WERI-Rb-1 (cell line): Measurements from ENCODE around the gene PRICKLE2.
A peak's percentile ranks its signal among the peaks of the same experiment; 100 is the strongest.

Source experiments
- DNase-seq: peaks from one replicate; pipeline ENCODE4 v3.0.0-alpha.2; 2020
- H3K27ac ChIP-seq: fragments of 250-450 bp; sonication (Bioruptor Pico); 2 replicates; pipeline ENCODE4 v1.5.1; 2020; ENCODE audit warnings: mild to moderate bottlenecking, moderate library complexity
- H3K27me3 ChIP-seq: fragments of 250-450 bp; sonication (Bioruptor Pico); 2 replicates; pipeline ENCODE4 v1.5.1; 2021; ENCODE audit warnings: mild to moderate bottlenecking, low read depth, moderate library complexity; ENCODE audit not compliant: insufficient read depth, severe bottlenecking
- H3K36me3 ChIP-seq: fragments of 250-450 bp; sonication (Bioruptor Pico); 2 replicates; pipeline ENCODE4 v1.5.1; 2020; ENCODE audit warnings: mild to moderate bottlenecking, moderate library complexity
- H3K4me3 ChIP-seq: 2 replicates; pipeline ENCODE4 v1.5.1; 2011; ENCODE audit warnings: low read depth, mild to moderate bottlenecking, control low read depth, low read length
- H3K9me3 ChIP-seq: fragments of 250-450 bp; sonication (Bioruptor Pico); 2 replicates; pipeline ENCODE4 v1.5.1; 2021; ENCODE audit warnings: mild to moderate bottlenecking, moderate library complexity; ENCODE audit not compliant: severe bottlenecking
- TF ChIP-seq, protein P1 (sequence below): IDR thresholded peaks from 2 replicates; pipeline ENCODE4 v1.5.1; 2011; ENCODE audit warnings: low read depth, mild to moderate bottlenecking, control low read depth, inconsistent platforms, low read length

Gene PRICKLE2

DNA sequence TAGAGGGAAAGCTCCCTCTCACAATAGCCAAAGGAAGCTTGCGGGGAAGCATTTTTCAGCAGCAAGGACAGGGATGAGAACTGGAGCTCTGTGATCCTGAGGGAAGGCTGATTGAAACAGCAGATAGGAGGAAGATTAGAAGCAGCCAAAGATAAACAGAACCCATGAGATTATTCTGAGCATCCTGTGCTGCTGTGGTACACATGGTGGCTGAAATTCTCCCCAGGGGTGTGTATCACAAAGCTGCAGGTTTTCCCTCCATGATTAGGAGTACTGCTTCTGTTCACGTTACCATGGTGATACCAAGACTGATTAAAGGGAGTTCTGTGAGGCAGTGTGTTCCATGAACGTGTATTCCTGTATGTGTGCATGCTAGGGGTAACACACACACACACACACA lies 171.7 kb downstream of the PRICKLE2 start:
- Histone ChIP-seq H3K4me3 (no peak overlapping the region), H3K36me3 (no peaks in the 10 kb centered on the region), H3K27me3 (no peaks in the 10 kb centered on the region), H3K27ac (no peak overlapping the region), H3K9me3 (no peaks in the 10 kb centered on the region)
- peak; percentile 16 for DNase-seq
- TF ChIP-seq, protein P1, sequence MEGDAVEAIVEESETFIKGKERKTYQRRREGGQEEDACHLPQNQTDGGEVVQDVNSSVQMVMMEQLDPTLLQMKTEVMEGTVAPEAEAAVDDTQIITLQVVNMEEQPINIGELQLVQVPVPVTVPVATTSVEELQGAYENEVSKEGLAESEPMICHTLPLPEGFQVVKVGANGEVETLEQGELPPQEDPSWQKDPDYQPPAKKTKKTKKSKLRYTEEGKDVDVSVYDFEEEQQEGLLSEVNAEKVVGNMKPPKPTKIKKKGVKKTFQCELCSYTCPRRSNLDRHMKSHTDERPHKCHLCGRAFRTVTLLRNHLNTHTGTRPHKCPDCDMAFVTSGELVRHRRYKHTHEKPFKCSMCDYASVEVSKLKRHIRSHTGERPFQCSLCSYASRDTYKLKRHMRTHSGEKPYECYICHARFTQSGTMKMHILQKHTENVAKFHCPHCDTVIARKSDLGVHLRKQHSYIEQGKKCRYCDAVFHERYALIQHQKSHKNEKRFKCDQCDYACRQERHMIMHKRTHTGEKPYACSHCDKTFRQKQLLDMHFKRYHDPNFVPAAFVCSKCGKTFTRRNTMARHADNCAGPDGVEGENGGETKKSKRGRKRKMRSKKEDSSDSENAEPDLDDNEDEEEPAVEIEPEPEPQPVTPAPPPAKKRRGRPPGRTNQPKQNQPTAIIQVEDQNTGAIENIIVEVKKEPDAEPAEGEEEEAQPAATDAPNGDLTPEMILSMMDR = no peak

DNA sequence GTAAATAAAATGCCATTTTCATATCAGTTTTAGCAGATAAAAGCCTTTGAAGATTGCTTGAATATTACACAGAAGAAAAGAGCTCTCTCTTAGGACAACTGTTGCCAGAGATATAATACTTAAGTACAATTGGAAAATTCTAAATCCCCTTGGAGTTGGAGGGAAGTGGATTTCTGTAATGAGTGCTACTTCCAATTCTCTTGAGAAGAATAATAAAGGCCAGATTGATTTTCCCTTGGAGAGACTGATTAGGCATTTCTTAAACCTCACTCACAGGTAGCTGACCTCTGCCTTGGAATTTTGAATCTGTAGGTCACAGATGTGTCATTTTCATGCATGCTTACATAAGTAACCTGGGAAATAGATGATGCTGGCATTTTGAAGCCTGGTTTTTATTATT lies 172.1 kb downstream of the PRICKLE2 start:
- no peaks in the 10 kb centered on the region for H3K9me3 ChIP-seq
- H3K27ac ChIP-seq = no peak overlapping the region
- H3K27me3 ChIP-seq = no peaks in the 10 kb centered on the region
- no peaks in the 10 kb centered on the region for H3K36me3 ChIP-seq
- TF ChIP-seq, protein P1 = no peak
- H3K4me3 ChIP-seq = no peak overlapping the region
- DNase-seq = no peak

DNA sequence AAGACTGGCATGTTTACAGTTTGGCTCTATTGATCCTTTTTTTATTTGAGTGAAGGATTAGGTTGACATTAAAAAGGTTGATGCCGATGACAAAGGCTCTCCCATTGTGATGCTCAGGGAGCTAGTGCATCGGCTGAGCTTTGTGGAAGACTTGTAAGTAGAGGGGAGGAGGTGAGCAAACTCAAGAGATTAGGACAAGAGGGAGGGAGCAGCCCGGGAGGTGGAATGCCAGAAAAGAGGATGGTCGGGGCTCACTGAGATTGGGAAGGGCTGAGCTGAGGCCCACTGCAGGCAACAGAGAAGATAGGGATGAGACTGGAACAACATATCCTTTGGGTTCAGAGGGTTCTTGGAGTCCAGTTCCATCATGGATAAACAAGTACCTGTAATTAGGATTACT lies 175.4 kb downstream of the PRICKLE2 start:
- TF ChIP-seq, protein P1 = no peak
- Histone ChIP-seq H3K27me3 (no peaks in the 10 kb centered on the region), H3K27ac (no peak overlapping the region), H3K36me3 (no peaks in the 10 kb centered on the region), H3K9me3 (no peaks in the 10 kb centered on the region), H3K4me3 (no peak overlapping the region)
- DNase-seq = no peak

DNA sequence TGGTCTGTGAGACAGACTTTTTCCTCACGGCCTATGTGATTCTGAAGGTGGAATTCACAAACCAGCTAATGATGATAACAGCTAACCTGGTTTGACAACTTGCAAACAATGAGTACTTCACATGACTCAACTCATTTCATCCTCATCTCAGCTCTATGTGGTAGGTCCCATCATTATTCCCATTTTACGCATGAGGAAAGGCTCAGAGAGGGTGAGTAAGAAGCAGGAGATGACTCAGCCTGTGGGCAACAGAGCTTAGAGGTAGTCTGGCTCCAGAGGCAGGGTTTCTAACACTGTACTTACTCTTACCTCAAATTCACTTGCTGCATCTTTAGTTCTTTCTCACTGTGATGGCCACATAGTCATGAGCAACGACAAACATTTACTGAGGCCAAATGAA lies 176.1 kb downstream of the PRICKLE2 start:
- Histone ChIP-seq H3K9me3 (no peaks in the 10 kb centered on the region), H3K4me3 (no peak overlapping the region), H3K36me3 (no peaks in the 10 kb centered on the region), H3K27ac (no peak overlapping the region), H3K27me3 (no peaks in the 10 kb centered on the region)
- DNase-seq = no peak
- TF ChIP-seq, protein P1 = no peak

DNA sequence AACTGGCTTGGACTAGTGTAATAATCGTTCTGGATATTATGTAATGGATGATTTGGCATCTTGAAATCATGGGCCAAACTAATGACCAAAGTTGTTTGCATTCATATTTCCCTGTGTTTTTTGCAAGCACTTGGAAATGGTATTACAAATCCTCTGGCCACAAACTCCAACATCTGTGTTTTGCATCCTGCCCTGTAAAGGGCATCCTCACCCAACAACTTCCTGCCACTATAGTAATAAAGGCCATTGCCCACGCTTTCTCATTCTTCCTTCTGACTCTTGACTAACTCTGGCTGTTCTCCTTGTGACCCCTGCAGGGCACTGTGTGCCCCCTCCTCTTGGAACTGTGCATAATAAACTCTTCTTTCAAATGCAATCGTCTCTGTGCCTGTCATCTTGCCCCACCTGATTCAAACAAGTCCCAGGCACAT lies 176.6 kb downstream of the PRICKLE2 start:
- DNase-seq = no peak

DNA sequence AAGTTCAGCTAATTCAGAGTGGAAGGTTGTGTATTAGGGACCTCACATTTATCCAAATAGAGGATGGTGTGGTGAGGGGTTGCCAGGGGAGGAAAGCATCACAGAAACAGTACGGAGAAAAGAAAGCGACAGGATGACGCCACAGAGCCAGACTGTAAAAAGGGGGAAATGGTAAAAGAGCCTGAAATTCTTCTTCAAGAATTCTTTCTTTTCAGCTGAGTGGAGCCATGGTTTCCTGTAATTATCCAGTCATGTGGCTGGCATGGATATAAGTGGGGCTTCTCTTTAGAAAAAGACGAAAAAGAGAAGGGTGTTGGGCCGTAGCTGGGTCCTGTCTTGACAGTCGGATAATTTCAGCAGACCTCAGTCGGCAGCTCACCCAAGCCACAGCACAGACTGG lies 177.5 kb downstream of the PRICKLE2 start:
- no peaks in the 10 kb centered on the region for H3K36me3 ChIP-seq
- TF ChIP-seq, protein P1 = no peak
- DNase-seq = no peak
- no peaks in the 10 kb centered on the region for H3K27me3 ChIP-seq
- no peaks in the 10 kb centered on the region for H3K9me3 ChIP-seq
- H3K27ac ChIP-seq = no peak overlapping the region
- no peak overlapping the region for H3K4me3 ChIP-seq

More for the DNA sequence above, 176.6 kb downstream of the PRICKLE2 start:
- no peaks in the 10 kb centered on the region for H3K27me3 ChIP-seq
- H3K36me3 ChIP-seq = no peaks in the 10 kb centered on the region
- TF ChIP-seq, protein P1 = no peak
- no peaks in the 10 kb centered on the region for H3K9me3 ChIP-seq
- no peak overlapping the region for H3K4me3 ChIP-seq
- no peak overlapping the region for H3K27ac ChIP-seq
